ENCODE results near the gene HPCAL1.

HPCAL1 gene

GRCh38 chr2:10471955-10472354, 169.3 kb downstream of the HPCAL1 start:
- in situ Hi-C loops (cut with HindIII; ENCODE audit: low sequenced_read_pairs): no loop called here

DNA sequence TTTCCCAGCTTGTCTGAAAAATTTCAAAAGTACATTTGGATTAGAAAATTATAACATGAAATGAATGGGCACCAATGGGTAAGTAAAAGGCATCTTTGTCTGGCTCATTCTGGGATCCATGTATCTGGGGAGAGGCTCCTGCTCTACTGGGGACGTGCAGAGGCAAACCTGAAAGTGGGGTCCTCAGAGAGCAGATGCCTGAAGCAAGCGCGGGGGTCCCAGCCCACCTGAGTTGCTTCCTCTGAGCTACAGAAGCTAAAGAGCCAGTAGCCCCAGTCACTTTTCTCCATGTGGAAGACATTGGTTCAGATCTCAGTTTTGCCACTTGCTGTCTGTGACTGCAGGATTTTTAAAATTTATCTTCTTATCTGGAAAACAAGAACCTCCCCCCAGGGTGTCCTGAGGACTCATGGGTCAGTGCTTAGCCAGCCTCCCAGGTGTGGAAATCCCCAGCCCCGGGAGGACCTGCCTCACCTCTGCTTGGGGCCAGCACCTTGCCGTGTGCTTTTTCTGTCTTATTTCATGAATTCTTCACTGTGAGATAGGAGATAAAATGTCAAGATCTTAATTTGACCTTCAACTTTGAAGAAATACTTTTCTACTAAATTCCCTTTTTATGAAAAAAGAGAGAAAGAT, 170.5 kb downstream of the HPCAL1 start:
- in situ Hi-C loops (cut with HindIII; ENCODE audit: low sequenced_read_pairs): no loop called here

GRCh38 chr2:10475221-10475722, 172.6 kb downstream of the HPCAL1 start:
- in situ Hi-C loops (cut with HindIII; ENCODE audit: low sequenced_read_pairs): no loop called here

- in situ Hi-C loops (cut with HindIII; ENCODE audit: low sequenced_read_pairs): no loop called here
Observed at GRCh38 chr2:10475811-10476660, 173.3 kb downstream of the HPCAL1 start.

- in situ Hi-C loops (cut with HindIII; ENCODE audit: low sequenced_read_pairs): no loop called here
Observed at GRCh38 chr2:10476723-10477442, 174.2 kb downstream of the HPCAL1 start.
